Panc1 (cell line): Measurements from ENCODE around the gene QRICH2. TPM values are rescaled to one million over a fixed set of nuclear protein-coding genes. Genes with fewer than 3 reads are reported as not detected.
"Not testable (repeated sequence)": the region's sequence is repeated elsewhere in the genome, so short reads cannot be mapped to it uniquely, and the experiment has no call there.

ENCODE experiments used
- ATAC-seq: fragments of 200-7000 bp; cut with Tn5 transposase; 2 replicates; pipeline ENCODE4 v1.9.1; 2020; ENCODE audit warnings: mild to moderate bottlenecking, moderate library complexity
- BruUV-seq: library from RNA; stranded (reverse); fragments of 400-500 nt; replicated peaks from 2 replicates; lab custom pipeline; 2021; lab: Mats Ljungman, UMichigan
- CTCF ChIA-PET: fragments of 300-600 bp; sonication (Branson Sonifier 250); formaldehyde crosslinking; loops from one replicate; lab custom pipeline; 2022; ENCODE audit warnings: antibody characterized with exemption; lab: Charles Lee
- POLR2A ChIA-PET: fragments of 300-600 bp; sonication (Branson Sonifier 250); formaldehyde crosslinking; loops from one replicate; lab custom pipeline; 2022; ENCODE audit warnings: antibody characterized with exemption; lab: Charles Lee
- DNase-seq: peaks from one replicate; pipeline ENCODE4 v3.0.0-alpha.2; 2010; ENCODE audit warnings: low read depth, low spot score
- H3K27ac ChIP-seq: 2 replicates; pipeline ENCODE4 v1.5.1; 2011; ENCODE audit warnings: mild to moderate bottlenecking, low read length, inconsistent platforms
- H3K27me3 ChIP-seq: fragments of 200-500 bp; sonication (Bioruptor generic); 2 replicates; pipeline ENCODE4 v1.6.0; 2014; ENCODE audit warnings: low read length, inconsistent platforms; ENCODE audit not compliant: control insufficient read depth, insufficient read depth
- H3K36me3 ChIP-seq: fragments of 200-500 bp; sonication (Bioruptor generic); 2 replicates; pipeline ENCODE4 v1.5.1; 2014; ENCODE audit warnings: inconsistent platforms, mild to moderate bottlenecking, low read length, moderate library complexity; ENCODE audit not compliant: control insufficient read depth, insufficient read depth
- H3K4me1 ChIP-seq: 2 replicates; pipeline ENCODE4 v1.5.1; 2011; ENCODE audit warnings: inconsistent platforms, mild to moderate bottlenecking, low read length, moderate library complexity; ENCODE audit not compliant: control insufficient read depth, insufficient read depth
- H3K4me3 ChIP-seq, 2 experiments: 2 replicates each; pipeline ENCODE4 v1.5.1; 2011 to 2012; ENCODE audit warnings: low read depth in 2 of 2, low read length in 2 of 2, mild to moderate bottlenecking in 2 of 2, inconsistent platforms in 1 of 2, moderate library complexity in 1 of 2
- H3K9me3 ChIP-seq: fragments of 200-500 bp; sonication (Bioruptor generic); 2 replicates; pipeline ENCODE4 v1.5.1; 2014; ENCODE audit warnings: low read depth, mild to moderate bottlenecking, inconsistent platforms, low read length, moderate library complexity; ENCODE audit not compliant: control insufficient read depth, insufficient read depth
- CTCF ChIP-seq: fragments of 450-650 bp; IDR thresholded peaks from 2 replicates; pipeline ENCODE4 v1.5.1; 2017; ENCODE audit warnings: mild to moderate bottlenecking
- POLR2AphosphoS5 ChIP-seq: IDR thresholded peaks from 2 replicates; pipeline ENCODE4 v1.6.1; 2012; ENCODE audit warnings: mild to moderate bottlenecking, low read depth, low read length, moderate library complexity
- SIN3A ChIP-seq: IDR thresholded peaks from 2 replicates; pipeline ENCODE4 v1.6.1; 2012; ENCODE audit warnings: low read depth, mild to moderate bottlenecking, low read length, moderate library complexity, borderline replicate concordance; ENCODE audit not compliant: insufficient read depth
- TCF7L2 ChIP-seq: IDR thresholded peaks from 2 replicates; pipeline ENCODE4 v1.6.1; 2011; ENCODE audit warnings: mild to moderate bottlenecking, low read depth, low read length, inconsistent platforms
- in situ Hi-C: cut with HindIII; loops from 2 replicates; pipeline ENCODE4 v1.10.0; 2016; ENCODE audit warnings: low sequenced_read_pairs, low pct_unique_long_range_greater_than_20kb
- intact Hi-C: fragments of 100-400 bp; cut with micrococcal nuclease; formaldehyde crosslinking; loops from one replicate; pipeline ENCODE4 v1.10.0; 2022; ENCODE audit not compliant: unreplicated experiment
- total RNA-seq: library from RNA; stranded (reverse); gene quantifications from one replicate; pipeline ENCODE4 v1.2.1, GENCODE V29; 2021; ENCODE audit not compliant: unreplicated experiment
- TF ChIP-seq, protein P1 (sequence below), 2 experiments: IDR thresholded peaks; 2 replicates each; pipeline ENCODE4 v1.6.1; 2011 to 2012; ENCODE audit warnings: low read depth in 2 of 2, control low read depth in 1 of 2, low read length in 1 of 2, mild to moderate bottlenecking in 1 of 2, moderate library complexity in 1 of 2; ENCODE audit not compliant: insufficient read depth in 1 of 2

Gene QRICH2
- total RNA-seq, 1 experiment from 2014 or later: 0.92 TPM

GRCh38 chr17:76350463-76350862 lies 42.4 kb upstream of the QRICH2 start:
- H3K36me3 ChIP-seq: peaks cover 3% of the 10 kb centered on the region; the same call in 1 of the 2 replicates
- peaks cover 16% of the 10 kb centered on the region for H3K4me1 ChIP-seq
- H3K27ac ChIP-seq: no peak overlapping the region
- intact Hi-C loops (no loop called here), in situ Hi-C loops (no loop called here)
- no peak for TF ChIP-seq TCF7L2
- TF ChIP-seq SIN3A: no peak
- no peak for TF ChIP-seq CTCF
- no peak for TF ChIP-seq POLR2AphosphoS5
- TF ChIP-seq, protein P1, sequence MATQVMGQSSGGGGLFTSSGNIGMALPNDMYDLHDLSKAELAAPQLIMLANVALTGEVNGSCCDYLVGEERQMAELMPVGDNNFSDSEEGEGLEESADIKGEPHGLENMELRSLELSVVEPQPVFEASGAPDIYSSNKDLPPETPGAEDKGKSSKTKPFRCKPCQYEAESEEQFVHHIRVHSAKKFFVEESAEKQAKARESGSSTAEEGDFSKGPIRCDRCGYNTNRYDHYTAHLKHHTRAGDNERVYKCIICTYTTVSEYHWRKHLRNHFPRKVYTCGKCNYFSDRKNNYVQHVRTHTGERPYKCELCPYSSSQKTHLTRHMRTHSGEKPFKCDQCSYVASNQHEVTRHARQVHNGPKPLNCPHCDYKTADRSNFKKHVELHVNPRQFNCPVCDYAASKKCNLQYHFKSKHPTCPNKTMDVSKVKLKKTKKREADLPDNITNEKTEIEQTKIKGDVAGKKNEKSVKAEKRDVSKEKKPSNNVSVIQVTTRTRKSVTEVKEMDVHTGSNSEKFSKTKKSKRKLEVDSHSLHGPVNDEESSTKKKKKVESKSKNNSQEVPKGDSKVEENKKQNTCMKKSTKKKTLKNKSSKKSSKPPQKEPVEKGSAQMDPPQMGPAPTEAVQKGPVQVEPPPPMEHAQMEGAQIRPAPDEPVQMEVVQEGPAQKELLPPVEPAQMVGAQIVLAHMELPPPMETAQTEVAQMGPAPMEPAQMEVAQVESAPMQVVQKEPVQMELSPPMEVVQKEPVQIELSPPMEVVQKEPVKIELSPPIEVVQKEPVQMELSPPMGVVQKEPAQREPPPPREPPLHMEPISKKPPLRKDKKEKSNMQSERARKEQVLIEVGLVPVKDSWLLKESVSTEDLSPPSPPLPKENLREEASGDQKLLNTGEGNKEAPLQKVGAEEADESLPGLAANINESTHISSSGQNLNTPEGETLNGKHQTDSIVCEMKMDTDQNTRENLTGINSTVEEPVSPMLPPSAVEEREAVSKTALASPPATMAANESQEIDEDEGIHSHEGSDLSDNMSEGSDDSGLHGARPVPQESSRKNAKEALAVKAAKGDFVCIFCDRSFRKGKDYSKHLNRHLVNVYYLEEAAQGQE (IDR thresholded peaks at IDR 0.05; ENCODE audit: insufficient read depth in 1 of 2, low read depth in 2 of 2, low read length in 1 of 2): no peak
- no TSS peak for BruUV-seq
- no peaks in the 10 kb centered on the region for H3K27me3 ChIP-seq
- ChIA-PET POLR2A (no interaction called here), CTCF (no interaction called here)
- H3K9me3 ChIP-seq: no peaks in the 10 kb centered on the region
- ATAC-seq (no peak), DNase-seq (no peak)
- no peak overlapping the region for H3K4me3 ChIP-seq

GRCh38 chr17:76346936-76347335 lies 38.9 kb upstream of the QRICH2 start:
- BruUV-seq, CTCF ChIA-PET, POLR2A ChIA-PET, H3K4me1 ChIP-seq, H3K27me3 ChIP-seq, intact Hi-C loops, H3K27ac ChIP-seq, in situ Hi-C loops, H3K9me3 ChIP-seq, ATAC-seq, H3K4me3 ChIP-seq, DNase-seq, H3K36me3 ChIP-seq: not testable (repeated sequence)

DNA sequence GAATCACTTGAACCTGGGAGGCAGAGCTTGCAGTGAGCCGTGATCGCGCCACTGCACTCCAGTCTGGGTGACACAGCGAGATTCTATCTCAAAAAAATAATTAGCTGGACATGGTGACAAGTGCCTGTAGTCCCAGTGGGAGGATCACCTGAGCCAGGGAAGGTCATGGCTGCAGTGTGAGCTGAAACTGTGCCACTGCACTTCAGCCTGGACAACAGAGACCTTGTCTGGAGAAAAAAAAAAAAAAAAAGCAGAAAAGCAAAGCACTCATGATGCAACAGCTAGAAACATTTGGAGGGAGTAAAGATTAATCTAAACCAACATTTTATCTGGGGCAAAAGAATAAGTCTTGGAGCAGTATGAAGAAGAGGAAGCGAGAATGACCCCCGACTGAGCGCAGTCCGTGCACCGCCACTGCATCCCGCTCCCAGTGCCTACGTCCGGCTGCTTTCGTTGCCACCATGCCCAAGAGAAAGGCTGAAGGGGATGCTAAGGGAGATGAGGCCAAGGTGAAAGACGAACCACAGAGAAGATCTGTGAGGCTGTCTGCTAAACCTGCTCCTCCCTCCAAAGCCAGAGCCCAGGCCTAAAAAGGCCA lies 37.4 kb upstream of the QRICH2 start:
- CTCF ChIA-PET: interaction anchor here (0.5 to 1.0 kb wide), 3 partner anchors 21 to 66 kb away, joined by 3 to 9 read pairs (median 5); no protein-coding TSS in a partner anchor
- TF ChIP-seq TCF7L2 (no peak), CTCF (no peak), SIN3A (no peak), POLR2AphosphoS5 (no peak)
- TF ChIP-seq, protein P1 (IDR thresholded peaks at IDR 0.05; ENCODE audit: insufficient read depth in 1 of 2, low read depth in 2 of 2, low read length in 1 of 2): no peak
- DNase-seq (no peak), ATAC-seq (no peak)
- BruUV-seq: no TSS peak
- Histone ChIP-seq H3K36me3 (no peaks in the 10 kb centered on the region), H3K9me3 (no peaks in the 10 kb centered on the region), H3K4me3 (no peak overlapping the region), H3K27ac (no peak overlapping the region), H3K4me1 (no peaks in the 10 kb centered on the region), H3K27me3 (no peaks in the 10 kb centered on the region)
- POLR2A ChIA-PET: no interaction called here
- intact Hi-C loops: no loop called here
- in situ Hi-C loops: no loop called here
